HL-60/S4 treated with retinoic acid at 250 ng/mL for 4 days and 3 days (cell line): Measurements from ENCODE around the gene SORCS3.

Source experiments
- in situ Hi-C: fragments of 300-500 bp; cut with MboI; formaldehyde crosslinking; loops from 2 replicates; pipeline ENCODE4 v1.7.0; 2022; ENCODE audit warnings: low sequenced_read_pairs

Gene SORCS3

DNA sequence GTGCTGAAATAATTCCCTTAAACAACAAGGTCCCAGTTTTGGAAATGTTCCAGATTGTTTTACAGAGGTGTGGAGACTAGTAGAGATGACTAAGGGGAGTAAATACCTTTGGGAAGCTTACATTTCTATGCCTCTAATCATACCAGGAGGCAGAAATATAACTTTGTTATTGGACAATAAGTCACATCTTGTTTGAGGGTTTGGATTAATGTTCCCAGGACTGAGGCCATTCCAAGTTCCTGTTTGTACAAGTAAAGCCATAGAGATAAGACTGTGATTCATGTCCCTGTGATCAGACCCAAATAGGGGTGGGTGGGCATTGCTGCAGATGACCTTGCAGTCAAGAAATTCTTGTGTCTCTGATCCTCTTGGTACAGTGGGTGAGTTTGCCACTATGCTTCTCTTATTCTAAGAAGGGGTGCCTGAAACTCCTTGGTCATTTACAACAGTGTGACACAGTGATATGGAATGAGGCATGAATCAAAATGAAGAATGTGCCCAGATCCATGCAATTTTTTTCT, 508.3 kb downstream of the SORCS3 start:
- in situ Hi-C loops = no loop called here

DNA sequence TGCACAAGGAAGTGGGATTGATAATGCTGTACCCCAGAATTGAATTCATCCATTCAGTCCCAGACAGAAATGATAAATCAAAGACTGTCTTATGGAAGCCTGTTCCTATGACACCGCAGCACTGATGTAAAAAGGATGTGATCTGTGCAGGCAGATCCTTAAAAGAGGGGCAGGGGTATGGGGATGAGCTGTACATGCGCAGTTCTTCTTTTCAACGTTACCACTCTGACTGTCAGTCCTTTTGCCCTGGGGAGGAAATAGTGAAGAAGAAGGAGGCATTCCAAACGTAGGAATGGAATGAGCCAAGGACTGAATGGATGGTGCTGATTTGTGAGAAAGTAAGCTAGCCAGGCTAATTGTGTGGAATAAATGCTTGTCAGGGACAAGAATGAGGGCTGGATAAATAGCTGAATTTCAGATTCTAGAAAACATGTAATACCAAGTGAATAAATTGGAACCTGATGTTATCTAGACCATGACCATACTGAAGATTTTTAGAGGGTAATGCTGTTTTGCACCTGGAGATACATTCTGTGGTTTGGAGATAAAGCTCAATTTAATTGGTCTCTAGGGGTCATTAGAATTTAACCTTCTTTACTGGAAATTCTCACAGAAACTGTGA, 509.3 kb downstream of the SORCS3 start:
- in situ Hi-C loops = no loop called here

DNA sequence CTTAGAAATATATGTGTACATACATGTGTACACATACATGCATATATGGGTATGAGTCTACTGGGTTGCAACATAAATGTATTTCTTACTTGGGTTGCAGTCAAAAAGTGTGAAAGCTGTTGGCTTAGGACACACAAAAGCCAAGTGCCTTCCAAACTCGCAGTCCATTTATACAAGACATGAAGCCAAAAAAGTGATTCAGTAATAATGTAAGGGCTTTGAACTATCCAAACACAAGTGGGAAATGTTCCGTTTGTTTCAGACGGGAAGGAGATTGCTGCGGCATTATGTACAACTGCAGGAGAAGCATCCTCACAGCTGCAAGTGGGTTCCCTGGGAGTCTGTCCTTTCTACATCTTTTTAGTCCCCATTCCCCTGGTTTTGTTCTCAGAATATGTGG, 513.6 kb downstream of the SORCS3 start:
- in situ Hi-C loops = no loop called here

DNA sequence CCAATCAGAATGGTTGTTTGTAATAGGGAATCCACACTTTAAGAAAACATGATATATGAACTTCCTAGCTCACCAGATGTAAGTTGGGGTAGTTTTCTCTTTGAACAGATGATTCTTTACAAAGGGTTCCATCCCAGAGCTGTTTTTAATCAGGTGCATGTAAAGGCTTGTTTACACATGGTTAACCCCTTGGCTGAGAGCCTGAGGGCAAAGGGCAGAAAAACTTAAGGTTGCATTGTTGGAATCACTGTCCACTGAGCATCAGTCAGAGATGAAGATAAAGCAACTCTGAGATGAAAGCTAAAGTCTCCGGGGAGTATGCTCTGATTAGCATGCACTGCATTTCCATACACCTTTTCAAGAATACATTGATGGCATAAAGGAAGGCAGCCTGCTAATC, 518.2 kb downstream of the SORCS3 start:
- in situ Hi-C loops = no loop called here

DNA sequence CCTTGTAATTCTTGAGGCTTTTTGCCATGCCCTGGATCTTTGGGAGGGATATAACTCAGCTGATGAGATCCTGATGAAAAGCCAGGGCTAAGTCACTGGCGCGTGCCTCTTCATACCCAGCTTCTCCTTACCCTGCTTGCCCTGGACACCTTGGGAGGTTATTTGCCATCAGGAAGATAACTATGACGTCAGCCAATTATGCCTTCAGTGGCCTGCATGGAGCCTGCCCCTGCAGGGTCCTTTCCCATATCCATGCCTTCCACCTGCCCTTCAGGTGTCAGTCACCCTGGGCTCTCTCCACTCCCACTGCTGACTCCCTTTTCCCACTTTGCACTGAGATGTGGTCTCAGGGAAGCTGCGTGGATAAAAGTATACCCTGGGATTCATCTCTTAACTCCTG, 520.1 kb downstream of the SORCS3 start:
- in situ Hi-C loops = no loop called here

DNA sequence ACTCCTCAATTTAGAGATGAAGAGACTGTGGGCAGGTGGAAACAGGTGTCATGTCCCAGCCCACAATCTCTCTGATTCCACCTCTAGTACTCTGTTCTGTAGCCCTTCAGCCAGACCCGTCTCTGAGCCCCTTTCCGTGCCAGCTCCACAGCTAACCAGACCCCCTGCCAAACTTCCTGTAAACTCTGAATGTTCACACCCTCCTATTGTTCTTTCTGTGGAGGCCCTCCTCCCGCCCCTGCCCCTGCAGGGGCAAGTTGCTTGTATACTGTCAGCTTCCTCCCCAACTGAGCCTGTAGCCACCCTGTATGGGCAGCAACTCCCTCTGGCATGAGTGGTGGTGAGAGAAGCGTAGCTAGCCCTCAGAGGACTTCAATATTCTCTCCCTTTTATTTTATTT, 520.7 kb downstream of the SORCS3 start:
- in situ Hi-C loops = no loop called here

DNA sequence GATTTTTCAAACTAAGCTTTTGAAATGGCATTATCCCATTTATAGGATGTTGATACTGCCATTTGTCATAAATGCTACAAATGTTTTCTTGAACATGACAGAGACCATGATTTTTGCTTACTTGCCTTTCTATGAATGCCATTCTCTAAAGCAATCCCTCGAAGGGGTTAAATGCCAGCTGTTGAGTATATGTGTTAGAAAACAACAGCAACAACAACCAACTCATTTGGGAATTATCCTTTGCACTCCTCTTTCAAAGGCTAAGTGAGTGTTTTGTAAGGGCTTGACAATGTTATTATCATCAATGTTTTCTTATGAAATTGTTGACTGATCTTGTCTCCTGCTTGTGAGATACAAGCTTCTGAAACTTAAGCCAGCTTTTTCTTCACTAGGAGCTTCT, 529.4 kb downstream of the SORCS3 start:
- in situ Hi-C loops = no loop called here

DNA sequence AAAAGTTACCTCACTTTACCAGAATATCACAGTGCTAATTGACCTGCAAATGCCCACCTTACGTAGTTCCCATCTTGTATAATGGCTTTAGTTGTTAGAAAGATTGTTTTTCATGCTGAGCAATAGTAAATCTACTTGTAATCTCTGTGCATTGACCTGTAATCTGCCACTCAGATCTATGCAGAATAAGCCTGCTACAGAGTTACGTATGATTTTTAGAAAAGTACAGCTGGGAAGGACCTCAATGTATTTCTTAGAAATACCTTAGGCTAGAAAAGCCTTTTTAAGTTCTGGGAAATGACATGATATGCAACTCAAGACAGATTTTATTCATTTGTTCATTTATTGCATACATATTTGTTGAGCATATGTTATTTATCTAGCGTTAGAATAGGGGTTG, 530.9 kb downstream of the SORCS3 start:
- in situ Hi-C loops = no loop called here

DNA sequence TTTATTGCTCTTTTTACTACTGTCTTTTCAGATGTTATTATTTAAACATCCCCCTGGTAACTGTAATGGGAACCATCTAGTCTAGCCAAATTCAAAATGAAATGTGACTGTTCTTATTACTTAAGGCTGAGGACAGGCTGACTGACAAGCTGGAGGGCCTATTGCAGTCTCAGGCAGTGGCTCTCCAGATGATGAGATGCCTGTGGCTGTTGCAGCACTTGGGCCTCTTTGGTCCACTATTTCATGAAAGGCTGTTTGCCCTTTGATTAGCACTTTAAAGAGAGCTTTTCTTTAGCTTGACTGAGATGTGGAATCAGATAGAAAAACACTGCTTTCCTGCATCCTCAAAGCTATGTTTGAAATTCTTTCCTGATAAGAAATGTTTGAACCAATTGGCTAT, 540.5 kb downstream of the SORCS3 start:
- in situ Hi-C loops = no loop called here

DNA sequence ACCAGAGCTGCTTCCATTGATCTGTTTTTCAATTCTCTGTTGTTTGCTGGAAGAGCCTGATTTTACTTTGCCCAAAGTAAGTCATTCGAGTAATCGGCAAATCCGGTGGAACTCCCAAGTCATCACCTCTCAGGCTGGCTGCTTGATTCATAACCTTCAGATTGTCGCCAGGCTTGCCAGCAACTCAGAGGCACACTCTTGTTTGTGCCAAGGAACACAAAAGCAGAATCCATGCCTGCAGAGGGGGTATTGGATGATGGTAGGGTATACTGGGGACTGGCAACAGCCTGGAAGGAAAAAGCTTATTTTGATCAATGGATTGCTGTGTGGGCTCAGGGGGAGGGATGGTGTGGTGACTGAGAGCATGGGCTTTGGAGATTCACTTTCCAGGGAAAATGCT, 542.4 kb downstream of the SORCS3 start:
- in situ Hi-C loops = no loop called here

DNA sequence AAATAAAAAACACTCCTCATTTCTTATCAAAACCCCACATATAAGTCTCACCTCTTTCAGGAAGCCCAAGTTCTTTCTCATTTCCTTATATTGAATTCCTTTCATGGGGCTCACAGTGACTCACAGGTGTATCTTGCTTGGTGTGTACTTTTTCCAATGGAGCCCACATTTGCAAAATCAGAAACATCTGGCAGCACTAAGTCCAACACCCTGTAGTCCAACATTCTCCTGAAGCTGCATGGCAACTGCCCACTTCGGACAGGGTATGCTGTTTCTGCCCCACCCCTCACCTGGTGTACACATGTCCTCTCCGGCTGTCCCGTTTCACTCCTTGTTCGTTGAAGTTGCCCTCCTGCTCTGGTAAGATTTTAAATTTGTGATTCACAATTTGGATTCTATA, 544.1 kb downstream of the SORCS3 start:
- in situ Hi-C loops = no loop called here

DNA sequence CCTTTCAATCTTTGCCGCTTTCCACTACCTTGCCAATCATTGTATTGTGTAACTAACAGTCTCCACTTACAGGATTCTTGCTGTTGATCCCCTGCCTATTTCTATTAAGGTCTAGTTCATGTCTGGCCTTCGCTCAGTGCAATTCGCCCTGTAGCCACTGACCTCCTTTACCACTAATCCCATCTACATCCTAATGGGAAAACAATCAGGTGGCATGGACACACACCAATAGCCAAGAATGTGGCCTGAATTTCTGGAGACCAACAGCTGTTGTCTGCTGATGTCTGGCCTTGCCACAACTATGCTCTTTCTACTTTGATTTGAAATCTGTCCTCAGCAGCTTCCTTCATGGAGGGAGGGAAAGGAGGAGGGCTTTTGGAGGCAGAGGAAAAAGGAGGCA, 546.2 kb downstream of the SORCS3 start:
- in situ Hi-C loops = no loop called here

DNA sequence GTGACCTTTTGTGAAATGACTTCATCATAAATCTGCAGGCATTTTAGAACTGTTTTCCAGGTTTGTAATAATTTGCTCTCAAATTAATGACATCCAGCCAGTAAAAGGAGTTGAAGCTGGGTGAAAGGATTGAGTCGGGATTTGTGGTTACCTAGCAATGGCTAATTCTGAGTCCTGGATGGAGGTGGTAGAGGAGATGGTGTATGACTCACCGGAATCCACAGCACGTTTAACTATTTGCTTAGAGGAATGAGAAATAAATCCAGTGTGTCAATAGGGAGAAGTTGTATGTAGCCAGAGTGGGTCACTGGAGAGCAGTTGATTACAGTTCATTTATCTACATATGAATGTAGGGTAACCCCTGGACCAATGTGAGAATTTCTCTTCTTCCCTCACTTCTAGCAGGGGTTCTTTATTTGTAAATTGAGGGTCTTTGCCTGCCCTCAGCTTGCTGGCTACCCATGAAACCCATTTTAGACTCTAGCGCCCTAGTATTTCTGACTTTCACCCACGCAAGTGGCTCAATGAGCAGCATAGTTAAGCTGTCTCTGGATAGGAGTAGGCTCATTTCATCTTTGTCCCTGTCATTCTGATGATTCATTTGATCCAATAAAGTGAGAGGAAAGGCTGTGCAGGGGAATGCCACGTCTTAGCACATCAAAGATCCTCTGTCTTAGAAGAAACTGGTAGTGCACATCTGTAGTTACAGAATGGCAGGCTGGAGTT, 547.8 kb downstream of the SORCS3 start:
- in situ Hi-C loops = no loop called here

DNA sequence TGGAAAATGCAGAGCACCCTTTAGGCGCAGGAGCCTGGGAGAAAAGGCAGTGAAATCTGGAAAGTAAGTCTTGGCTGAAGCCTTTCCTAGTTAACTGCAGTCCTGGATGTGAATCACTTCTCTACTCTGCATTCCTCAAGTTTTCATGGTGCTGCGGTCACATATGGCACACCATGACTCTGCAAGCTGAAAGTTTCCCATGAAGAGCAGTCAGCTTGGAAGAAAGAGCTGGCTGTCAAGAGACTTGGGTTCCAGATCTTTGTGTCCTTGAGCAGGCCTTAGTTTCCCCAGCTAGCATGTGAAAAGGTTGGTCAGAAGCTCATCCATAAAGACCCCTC, 548.3 kb downstream of the SORCS3 start:
- in situ Hi-C loops = no loop called here

DNA sequence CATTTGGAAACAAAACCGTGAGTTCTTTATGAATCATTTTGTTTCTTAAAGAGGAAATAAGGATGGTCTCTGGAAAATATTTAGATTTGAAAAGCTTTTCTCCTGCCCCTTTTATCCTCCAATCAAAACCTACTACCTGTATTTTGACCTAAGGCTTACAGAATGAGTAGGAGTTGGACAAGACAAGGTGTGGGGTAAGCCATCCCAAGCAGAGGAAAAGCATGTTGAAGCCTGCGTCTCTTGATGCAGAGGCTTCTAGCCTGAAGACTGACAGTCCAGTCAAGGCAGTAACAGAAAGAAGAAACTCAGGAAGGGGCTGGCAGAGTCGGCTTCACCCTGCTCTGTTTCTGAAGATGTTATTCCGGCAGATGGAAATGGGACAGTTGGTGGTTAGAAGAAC, 551.1 kb downstream of the SORCS3 start:
- in situ Hi-C loops = no loop called here

DNA sequence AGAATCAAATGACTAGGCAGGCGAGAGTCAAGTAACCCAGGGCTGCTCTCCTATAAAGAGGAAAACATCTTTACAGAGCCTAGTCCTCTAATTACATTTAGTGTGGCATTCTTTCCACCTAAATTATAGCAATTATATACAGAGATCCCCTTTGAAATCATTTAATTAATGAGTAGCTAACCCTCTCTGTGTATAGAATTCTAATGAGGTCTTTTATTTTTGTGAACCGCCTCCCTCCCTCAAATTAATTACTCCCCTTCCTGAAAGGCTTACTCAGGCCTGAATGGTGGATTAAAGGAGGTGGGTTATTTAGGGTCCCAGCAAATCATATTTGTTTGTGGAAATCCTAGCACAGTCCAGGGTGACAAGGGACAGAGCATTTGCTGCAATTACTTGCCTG, 551.8 kb downstream of the SORCS3 start:
- in situ Hi-C loops = no loop called here

DNA sequence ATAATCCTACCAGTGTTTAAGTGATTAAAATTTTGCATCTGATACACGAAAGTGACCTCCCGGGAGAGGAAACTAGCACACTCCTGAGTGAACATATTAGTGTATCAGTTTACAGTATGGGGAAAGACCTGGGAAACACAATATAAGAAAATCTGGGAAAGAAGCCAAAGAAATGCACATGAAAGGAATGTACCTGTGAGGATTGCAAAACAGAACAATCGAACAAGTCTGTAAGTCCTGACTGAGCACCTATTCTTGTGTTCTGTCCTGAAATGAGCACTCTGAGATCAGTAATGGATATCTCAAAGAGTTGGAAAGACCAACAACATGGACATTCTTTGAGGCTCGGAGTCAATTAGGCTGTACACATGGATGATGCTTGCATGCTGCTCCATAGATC, 554.7 kb downstream of the SORCS3 start:
- in situ Hi-C loops = no loop called here

DNA sequence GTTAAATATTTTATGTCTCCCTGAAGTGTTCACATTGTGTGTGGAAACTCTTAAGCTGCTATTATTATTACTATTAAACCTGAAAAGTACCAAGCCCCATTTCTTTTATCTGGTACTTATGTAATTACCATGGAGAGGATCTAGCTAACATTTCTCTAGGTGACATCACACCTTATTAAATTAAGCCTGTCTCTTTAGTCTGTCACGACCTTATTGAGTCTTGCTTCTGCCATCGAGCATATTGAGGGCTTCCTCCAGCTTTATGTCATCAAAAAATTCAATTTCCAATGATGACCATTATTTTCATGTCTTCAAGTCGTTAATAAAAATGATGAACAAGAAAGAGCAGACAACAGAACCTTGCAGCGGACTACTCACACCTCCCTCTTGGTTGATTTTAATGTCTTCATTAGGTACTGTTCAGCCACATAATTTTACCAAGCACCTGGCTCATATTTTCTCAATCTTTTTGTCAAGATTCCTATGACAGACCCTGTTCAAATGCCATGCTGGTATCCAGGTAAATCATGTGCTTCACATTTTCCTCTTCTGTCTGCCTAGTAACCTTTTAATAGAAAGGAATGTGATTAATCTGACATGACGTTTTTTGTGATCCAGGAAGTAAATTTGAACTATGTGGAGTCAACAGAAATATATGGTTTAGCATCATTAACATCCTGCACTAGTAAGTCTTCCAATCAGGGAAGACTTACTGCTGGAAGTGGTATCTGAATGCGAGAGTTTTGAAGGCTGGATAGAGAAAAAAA, 556.7 kb downstream of the SORCS3 start:
- in situ Hi-C loops = no loop called here

DNA sequence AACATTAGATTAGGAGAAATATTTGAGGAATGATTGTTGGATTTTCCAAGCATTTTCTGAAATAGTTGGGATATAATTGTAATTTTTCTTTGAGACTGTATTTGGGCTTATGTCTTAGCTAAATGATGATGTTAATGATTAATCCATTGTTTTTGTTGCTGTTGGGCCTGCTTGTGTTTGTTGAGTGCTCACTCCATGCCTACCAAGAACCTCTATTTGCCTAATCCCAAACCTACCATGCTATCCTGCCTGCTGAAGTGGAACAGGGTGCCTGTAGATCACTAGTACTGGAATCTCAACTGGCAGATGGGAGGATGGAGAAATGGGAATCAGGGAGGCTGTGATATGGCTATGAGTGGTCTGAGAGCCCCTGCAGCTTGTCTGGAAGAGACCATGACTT, 565.5 kb downstream of the SORCS3 start:
- in situ Hi-C loops = no loop called here

DNA sequence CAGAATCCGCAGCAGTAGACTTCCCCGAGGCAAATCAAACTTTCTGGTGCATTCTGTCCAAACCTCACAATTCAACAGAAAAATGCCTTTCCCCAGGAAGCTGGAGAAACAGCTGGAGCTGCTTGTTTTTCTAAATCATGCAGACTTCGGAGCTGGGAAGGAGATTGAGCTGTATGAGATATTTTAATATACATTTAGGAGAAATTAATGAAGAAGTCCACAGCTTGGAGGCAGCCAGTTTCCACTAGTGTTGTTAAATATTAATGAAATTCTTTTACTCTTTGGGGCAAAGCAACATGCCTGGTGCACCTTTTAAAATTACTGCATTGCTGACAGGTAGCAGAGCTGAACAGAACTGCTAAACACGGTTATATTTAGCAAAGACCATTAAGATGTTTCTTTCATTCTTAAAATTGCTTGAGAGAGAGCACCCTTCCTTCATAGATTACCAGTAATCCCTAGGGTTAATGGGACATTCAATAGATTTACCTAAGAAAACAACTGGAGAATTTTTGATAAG, 566.4 kb downstream of the SORCS3 start:
- in situ Hi-C loops = no loop called here

DNA sequence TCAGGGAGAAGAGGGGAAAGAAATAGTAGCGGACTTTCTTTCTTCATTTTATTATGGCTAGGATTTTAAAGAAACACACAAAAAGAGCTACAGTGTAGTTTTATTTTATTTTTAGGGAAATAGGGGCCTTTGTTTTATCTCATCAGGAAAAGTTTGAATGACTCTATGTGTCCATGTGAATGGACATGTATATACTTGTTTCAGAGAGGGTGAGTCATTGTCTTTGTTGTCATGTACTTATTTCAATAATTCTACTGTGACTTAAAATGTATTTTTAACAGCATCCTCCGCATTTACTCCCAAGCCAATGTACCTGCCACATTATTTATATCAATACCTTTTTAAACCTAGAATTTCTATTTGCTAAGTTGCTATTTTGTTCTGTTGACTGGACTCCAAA, 569.5 kb downstream of the SORCS3 start:
- in situ Hi-C loops = no loop called here

DNA sequence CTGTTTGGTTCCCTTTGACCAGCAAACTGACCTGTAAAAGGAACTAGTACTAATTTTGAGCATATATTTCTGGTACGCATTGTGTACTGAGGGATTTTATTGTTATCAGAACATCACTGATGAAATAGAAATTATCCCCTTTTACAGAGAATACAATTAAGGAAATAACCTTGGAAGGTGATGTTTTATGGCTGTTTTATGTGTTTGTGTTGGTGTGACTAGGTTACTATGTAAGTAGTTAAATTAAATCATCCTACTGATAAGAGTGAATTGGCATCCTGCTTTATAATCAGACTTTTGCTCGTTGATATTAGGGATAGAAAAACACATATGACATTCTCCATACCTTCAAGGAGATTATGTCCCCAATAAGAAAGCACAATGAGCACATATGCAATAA, 596.6 kb downstream of the SORCS3 start:
- in situ Hi-C loops = no loop called here
